ENCODE results near the gene ACP2. TPM values are rescaled to one million over a fixed set of nuclear protein-coding genes. Genes with fewer than 3 reads are reported as not detected.
A peak's percentile ranks its signal among the peaks of the same experiment; 100 is the strongest.

The ACP2 gene
- total RNA-seq, 1 donor from 2014 or later, result 41.7 TPM

DNA sequence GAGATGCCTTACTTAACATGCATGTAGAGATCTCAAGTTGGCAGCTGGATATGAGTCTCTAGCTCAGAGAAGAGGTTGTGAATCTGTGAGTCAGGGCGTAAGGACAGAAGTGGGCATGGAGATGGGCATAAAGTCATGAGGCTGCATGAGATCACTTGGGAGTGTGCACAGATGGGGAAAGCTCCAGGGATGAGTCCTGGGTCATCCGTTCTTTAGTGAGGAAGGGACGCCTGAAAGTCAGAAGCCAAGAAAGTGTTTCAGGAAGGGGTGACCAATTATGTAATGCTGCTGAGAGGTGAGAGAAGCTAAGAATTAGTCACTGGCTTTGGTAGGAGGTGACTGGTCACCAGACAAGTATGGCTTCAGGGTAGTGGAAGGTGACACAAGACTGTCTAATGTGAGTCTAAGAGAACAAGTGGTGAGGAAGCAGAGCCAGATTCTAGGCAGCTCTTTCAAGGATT is 6.7 kb downstream of the ACP2 start:
- Mint-ChIP-seq H3K4me3 (peak overlapping the region; percentile 0), H3K27ac (ENCODE audit: unreplicated experiment) (peak overlapping the region; percentile 7), H3K27me3 (ENCODE audit: low read depth) (no peaks in the 10 kb centered on the region), H3K9me3 (no peaks in the 10 kb centered on the region), H3K4me1 (peaks cover 10% of the 10 kb centered on the region), H3K36me3 (ENCODE audit: low read depth) (peaks cover 20% of the 10 kb centered on the region)
- TF ChIP-seq, protein P1, sequence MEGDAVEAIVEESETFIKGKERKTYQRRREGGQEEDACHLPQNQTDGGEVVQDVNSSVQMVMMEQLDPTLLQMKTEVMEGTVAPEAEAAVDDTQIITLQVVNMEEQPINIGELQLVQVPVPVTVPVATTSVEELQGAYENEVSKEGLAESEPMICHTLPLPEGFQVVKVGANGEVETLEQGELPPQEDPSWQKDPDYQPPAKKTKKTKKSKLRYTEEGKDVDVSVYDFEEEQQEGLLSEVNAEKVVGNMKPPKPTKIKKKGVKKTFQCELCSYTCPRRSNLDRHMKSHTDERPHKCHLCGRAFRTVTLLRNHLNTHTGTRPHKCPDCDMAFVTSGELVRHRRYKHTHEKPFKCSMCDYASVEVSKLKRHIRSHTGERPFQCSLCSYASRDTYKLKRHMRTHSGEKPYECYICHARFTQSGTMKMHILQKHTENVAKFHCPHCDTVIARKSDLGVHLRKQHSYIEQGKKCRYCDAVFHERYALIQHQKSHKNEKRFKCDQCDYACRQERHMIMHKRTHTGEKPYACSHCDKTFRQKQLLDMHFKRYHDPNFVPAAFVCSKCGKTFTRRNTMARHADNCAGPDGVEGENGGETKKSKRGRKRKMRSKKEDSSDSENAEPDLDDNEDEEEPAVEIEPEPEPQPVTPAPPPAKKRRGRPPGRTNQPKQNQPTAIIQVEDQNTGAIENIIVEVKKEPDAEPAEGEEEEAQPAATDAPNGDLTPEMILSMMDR (conservative IDR thresholded peaks at IDR 0.05), result no peak
- no peak for DNase-seq (ENCODE audit: low read depth, low spot score)

DNA sequence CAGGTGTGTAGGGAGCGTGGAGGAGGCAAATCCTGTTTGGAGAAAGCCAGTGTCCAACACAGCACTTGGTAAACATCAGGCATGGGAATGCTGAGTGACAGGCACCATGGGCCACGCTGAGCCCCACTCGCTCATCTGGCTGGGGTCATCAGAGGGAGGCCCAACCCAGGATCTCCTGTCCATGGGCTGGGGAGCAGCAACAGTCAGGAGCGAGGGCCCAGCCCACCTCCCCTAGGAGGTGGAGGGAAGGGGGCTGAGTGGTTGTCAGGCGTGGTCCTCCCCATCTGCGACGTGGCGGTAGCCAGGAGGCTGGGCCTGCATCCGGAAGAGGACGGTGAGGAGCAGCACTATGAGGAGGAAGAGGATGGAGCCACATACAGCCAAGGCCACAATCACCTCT is 8.8 kb downstream of the ACP2 start:
- no peak overlapping the region for H3K4me3 Mint-ChIP-seq
- H3K4me1 Mint-ChIP-seq, result peaks cover 13% of the 10 kb centered on the region
- H3K36me3 Mint-ChIP-seq (ENCODE audit: low read depth), result peaks cover 20% of the 10 kb centered on the region
- H3K9me3 Mint-ChIP-seq, result no peaks in the 10 kb centered on the region
- peaks cover under 1% of the 10 kb centered on the region for H3K27me3 Mint-ChIP-seq (ENCODE audit: low read depth)
- no peak for DNase-seq (ENCODE audit: low read depth, low spot score)
- TF ChIP-seq, protein P1 (conservative IDR thresholded peaks at IDR 0.05), result no peak
- H3K27ac Mint-ChIP-seq (ENCODE audit: unreplicated experiment), result no peak overlapping the region

DNA sequence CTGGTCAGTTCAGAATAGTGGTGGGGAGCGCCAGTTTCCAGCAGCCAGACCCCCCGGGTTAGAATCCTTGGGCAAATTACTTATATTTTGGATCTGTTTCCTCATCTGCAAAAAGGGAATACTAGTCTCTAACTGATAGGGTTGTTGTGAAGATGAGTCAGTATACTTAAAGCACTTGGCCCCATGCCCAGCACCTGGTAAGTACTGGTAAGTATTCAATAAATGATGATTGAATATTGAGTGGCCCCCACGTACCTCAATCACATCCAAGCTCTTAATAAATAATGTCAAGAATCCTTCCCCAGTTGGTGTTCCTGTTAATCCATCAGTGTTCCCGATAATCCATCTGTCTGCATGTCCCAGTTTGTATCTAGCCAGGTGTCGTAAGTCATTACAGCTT is 12.1 kb downstream of the ACP2 start:
- Mint-ChIP-seq H3K36me3 (ENCODE audit: low read depth) (peaks cover 12% of the 10 kb centered on the region), H3K4me1 (peaks cover 19% of the 10 kb centered on the region), H3K9me3 (no peaks in the 10 kb centered on the region), H3K4me3 (no peak overlapping the region), H3K27me3 (ENCODE audit: low read depth) (peaks cover 4% of the 10 kb centered on the region), H3K27ac (ENCODE audit: unreplicated experiment) (peak overlapping the region; percentile 52)
- TF ChIP-seq, protein P1 (conservative IDR thresholded peaks at IDR 0.05), result no peak
- no peak for DNase-seq (ENCODE audit: low read depth, low spot score)

DNA sequence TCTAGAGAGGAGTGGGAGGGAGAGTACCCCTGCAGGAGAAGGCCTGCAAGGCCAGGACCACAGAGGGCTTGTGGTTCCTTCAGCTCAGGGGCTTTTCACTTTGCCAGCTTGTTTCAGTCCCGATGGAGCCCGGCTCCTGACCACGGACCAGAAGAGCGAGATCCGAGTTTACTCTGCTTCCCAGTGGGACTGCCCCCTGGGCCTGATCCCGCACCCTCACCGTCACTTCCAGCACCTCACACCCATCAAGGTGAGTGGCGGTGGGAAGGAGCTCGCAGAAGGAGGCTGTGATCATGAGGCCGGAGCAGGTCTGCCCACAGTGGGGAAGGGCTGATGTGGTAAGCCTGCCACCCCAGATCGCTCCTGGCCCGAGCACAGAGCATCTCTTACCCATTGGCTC is 13.5 kb downstream of the ACP2 start:
- TF ChIP-seq, protein P1 (conservative IDR thresholded peaks at IDR 0.05), result no peak
- Mint-ChIP-seq H3K27me3 (ENCODE audit: low read depth) (peaks cover 4% of the 10 kb centered on the region), H3K27ac (ENCODE audit: unreplicated experiment) (peak overlapping the region; percentile 69), H3K36me3 (ENCODE audit: low read depth) (peaks cover 8% of the 10 kb centered on the region), H3K9me3 (no peaks in the 10 kb centered on the region), H3K4me3 (no peak overlapping the region), H3K4me1 (peaks cover 19% of the 10 kb centered on the region)
- DNase-seq (ENCODE audit: low read depth, low spot score), result no peak

DNA sequence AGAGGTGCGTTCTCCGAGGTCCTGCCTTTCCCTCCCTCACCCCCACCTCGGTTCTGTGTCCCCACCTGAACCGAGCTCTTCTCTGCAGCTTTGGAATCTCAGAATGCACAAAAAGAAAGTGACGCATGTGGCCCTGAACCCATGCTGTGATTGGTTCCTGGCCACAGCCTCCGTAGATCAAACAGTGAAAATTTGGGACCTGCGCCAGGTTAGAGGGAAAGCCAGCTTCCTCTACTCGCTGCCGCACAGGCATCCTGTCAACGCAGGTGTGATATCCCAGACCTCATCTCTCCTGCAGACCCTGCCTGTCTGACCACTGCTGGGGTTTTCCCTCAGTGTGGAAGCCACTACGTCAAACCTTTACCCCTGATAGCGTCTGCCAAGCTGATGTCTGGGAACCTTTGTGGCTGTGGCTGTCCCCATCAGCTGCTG is 13.9 kb downstream of the ACP2 start:
- no peak overlapping the region for H3K4me3 Mint-ChIP-seq
- H3K27ac Mint-ChIP-seq (ENCODE audit: unreplicated experiment), result peak overlapping the region; percentile 69

More for the DNA sequence above, 13.9 kb downstream of the ACP2 start:
- no peaks in the 10 kb centered on the region for H3K9me3 Mint-ChIP-seq
- TF ChIP-seq, protein P1 (conservative IDR thresholded peaks at IDR 0.05), result no peak
- H3K36me3 Mint-ChIP-seq (ENCODE audit: low read depth), result peaks cover 5% of the 10 kb centered on the region
- H3K27me3 Mint-ChIP-seq (ENCODE audit: low read depth), result peaks cover 4% of the 10 kb centered on the region
- no peak for DNase-seq (ENCODE audit: low read depth, low spot score)
- H3K4me1 Mint-ChIP-seq, result peaks cover 19% of the 10 kb centered on the region

All from neural crest cell (in vitro differentiated cells).